Stomach (tissue), 4 donors: ENCODE measurements around the gene DCK.

Source experiments
- CTCF ChIP-seq, 7 experiments: fragments of 450-650 bp in 4 of 7; fragments of 200-600 bp in 3 of 7; sonication (generic) in 3 of 7; IDR thresholded peaks; one replicate each; pipeline ENCODE4 v1.5.1; 2016 to 2019; ENCODE audit warnings: antibody characterized with exemption in 7 of 7, control low read depth in 2 of 7, mild to moderate bottlenecking in 1 of 7
- EP300 ChIP-seq: sonication (generic); formaldehyde crosslinking; IDR thresholded peaks from one replicate; pipeline ENCODE4 v1.6.1; 2017; ENCODE audit warnings: antibody characterized with exemption
- POLR2A ChIP-seq, 4 donors: fragments of 450-650 bp; IDR thresholded peaks; one replicate each; pipeline ENCODE4 v1.6.1; 2016; ENCODE audit warnings: antibody characterized with exemption in 4 of 4, control low read depth in 2 of 4, mild to moderate bottlenecking in 1 of 4, moderate library complexity in 1 of 4
- POLR2AphosphoS5 ChIP-seq, 3 donors: sonication (generic); formaldehyde crosslinking; IDR thresholded peaks; one replicate each; pipeline ENCODE4 v1.6.1; 2016; ENCODE audit warnings: antibody characterized with exemption in 3 of 3

DNA sequence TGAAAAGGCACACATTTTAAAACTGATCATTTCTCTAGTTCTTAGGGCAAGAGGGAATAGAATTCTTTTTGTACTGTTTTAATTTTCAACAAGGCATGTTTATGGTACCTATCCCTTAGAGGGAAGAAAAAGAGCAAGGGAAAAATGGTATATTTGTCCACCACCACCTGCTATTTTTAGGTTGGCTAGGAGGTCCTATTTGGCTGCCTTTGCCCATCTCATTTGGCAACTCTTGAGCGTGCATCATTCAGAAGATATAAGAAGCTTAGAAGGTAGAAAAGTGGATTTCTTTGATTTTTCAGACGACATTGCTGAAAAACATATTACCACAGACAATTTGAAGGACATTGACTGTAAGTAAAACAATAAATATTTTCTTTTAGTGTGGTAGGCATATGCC is 69.0 kb downstream of the DCK start:
- no peak for TF ChIP-seq POLR2AphosphoS5 (IDR thresholded peaks at IDR 0.05)
- no peak for TF ChIP-seq CTCF (IDR thresholded peaks at IDR 0.05)
- TF ChIP-seq POLR2A (IDR thresholded peaks at IDR 0.05) = no peak
- TF ChIP-seq EP300 = no peak
